ENCODE results near the gene FEM1B.

FEM1B gene

GRCh38 chr15:68313501-68314410 is 36.2 kb downstream of the FEM1B start:
- no peak overlapping the region for H3K27ac ChIP-seq (ENCODE audit: low read length)
- no peak overlapping the region for H3K9ac ChIP-seq (ENCODE audit: low read length)
- H3K27me3 ChIP-seq (ENCODE audit: control insufficient read depth, insufficient read depth, low read length), result no peaks in the 10 kb centered on the region
- no peaks in the 10 kb centered on the region for H3K36me3 ChIP-seq (ENCODE audit: control insufficient read depth, low read depth, low read length)
- H3K4me1 ChIP-seq (ENCODE audit: control insufficient read depth, low read depth, low read length), result peaks cover 13% of the 10 kb centered on the region
- no peak overlapping the region for H3K4me3 ChIP-seq (ENCODE audit: low read length)
- H3K9me3 ChIP-seq (ENCODE audit: control insufficient read depth, low read depth, low read length), result no peaks in the 10 kb centered on the region

GRCh38 chr15:68314563-68314962 is 37.0 kb downstream of the FEM1B start:
- Histone ChIP-seq H3K27me3 (ENCODE audit: control insufficient read depth, insufficient read depth, low read length) (no peaks in the 10 kb centered on the region), H3K4me3 (ENCODE audit: low read length) (no peak overlapping the region)

GRCh38 chr15:68315035-68315434 is 37.5 kb downstream of the FEM1B start:
- Histone ChIP-seq H3K4me3 (ENCODE audit: low read length) (no peak overlapping the region), H3K9me3 (ENCODE audit: control insufficient read depth, low read depth, low read length) (no peaks in the 10 kb centered on the region), H3K4me1 (ENCODE audit: control insufficient read depth, low read depth, low read length) (peaks cover 13% of the 10 kb centered on the region), H3K9ac (ENCODE audit: low read length) (no peak overlapping the region), H3K27ac (ENCODE audit: low read length) (no peak overlapping the region), H3K36me3 (ENCODE audit: control insufficient read depth, low read depth, low read length) (no peaks in the 10 kb centered on the region), H3K27me3 (ENCODE audit: control insufficient read depth, insufficient read depth, low read length) (no peaks in the 10 kb centered on the region)

More at GRCh38 chr15:68314563-68314962, 37.0 kb downstream of the FEM1B start:
- Histone ChIP-seq H3K27ac (ENCODE audit: low read length) (no peak overlapping the region), H3K9me3 (ENCODE audit: control insufficient read depth, low read depth, low read length) (no peaks in the 10 kb centered on the region), H3K9ac (ENCODE audit: low read length) (no peak overlapping the region), H3K4me1 (ENCODE audit: control insufficient read depth, low read depth, low read length) (peaks cover 13% of the 10 kb centered on the region), H3K36me3 (ENCODE audit: control insufficient read depth, low read depth, low read length) (no peaks in the 10 kb centered on the region)

- Histone ChIP-seq H3K36me3 (ENCODE audit: control insufficient read depth, low read depth, low read length) (no peaks in the 10 kb centered on the region), H3K4me3 (ENCODE audit: low read length) (no peak overlapping the region), H3K27ac (ENCODE audit: low read length) (no peak overlapping the region), H3K27me3 (ENCODE audit: control insufficient read depth, insufficient read depth, low read length) (no peaks in the 10 kb centered on the region), H3K9ac (ENCODE audit: low read length) (no peak overlapping the region), H3K4me1 (ENCODE audit: control insufficient read depth, low read depth, low read length) (peaks cover 13% of the 10 kb centered on the region), H3K9me3 (ENCODE audit: control insufficient read depth, low read depth, low read length) (no peaks in the 10 kb centered on the region)
Observed at GRCh38 chr15:68315495-68316031, 38.0 kb downstream of the FEM1B start.

GRCh38 chr15:68316061-68316804 is 38.7 kb downstream of the FEM1B start:
- H3K4me1 ChIP-seq (ENCODE audit: control insufficient read depth, low read depth, low read length), result peaks cover 13% of the 10 kb centered on the region
- no peak overlapping the region for H3K4me3 ChIP-seq (ENCODE audit: low read length)
- H3K9me3 ChIP-seq (ENCODE audit: control insufficient read depth, low read depth, low read length), result no peaks in the 10 kb centered on the region
- no peak overlapping the region for H3K9ac ChIP-seq (ENCODE audit: low read length)
- H3K27ac ChIP-seq (ENCODE audit: low read length), result no peak overlapping the region
- H3K36me3 ChIP-seq (ENCODE audit: control insufficient read depth, low read depth, low read length), result no peaks in the 10 kb centered on the region
- no peaks in the 10 kb centered on the region for H3K27me3 ChIP-seq (ENCODE audit: control insufficient read depth, insufficient read depth, low read length)

- H3K4me1 ChIP-seq (ENCODE audit: control insufficient read depth, low read depth, low read length), result peaks cover 13% of the 10 kb centered on the region
- H3K4me3 ChIP-seq (ENCODE audit: low read length), result no peak overlapping the region
- H3K9me3 ChIP-seq (ENCODE audit: control insufficient read depth, low read depth, low read length), result no peaks in the 10 kb centered on the region
- H3K36me3 ChIP-seq (ENCODE audit: control insufficient read depth, low read depth, low read length), result no peaks in the 10 kb centered on the region
- no peak overlapping the region for H3K27ac ChIP-seq (ENCODE audit: low read length)
- H3K27me3 ChIP-seq (ENCODE audit: control insufficient read depth, insufficient read depth, low read length), result no peaks in the 10 kb centered on the region
- no peak overlapping the region for H3K9ac ChIP-seq (ENCODE audit: low read length)
Observed at GRCh38 chr15:68317281-68318007, 39.9 kb downstream of the FEM1B start.

- Histone ChIP-seq H3K4me1 (ENCODE audit: control insufficient read depth, low read depth, low read length) (peaks cover 13% of the 10 kb centered on the region), H3K9ac (ENCODE audit: low read length) (no peak overlapping the region), H3K36me3 (ENCODE audit: control insufficient read depth, low read depth, low read length) (no peaks in the 10 kb centered on the region), H3K9me3 (ENCODE audit: control insufficient read depth, low read depth, low read length) (no peaks in the 10 kb centered on the region), H3K4me3 (ENCODE audit: low read length) (no peak overlapping the region), H3K27me3 (ENCODE audit: control insufficient read depth, insufficient read depth, low read length) (no peaks in the 10 kb centered on the region), H3K27ac (ENCODE audit: low read length) (no peak overlapping the region)
Observed at GRCh38 chr15:68318008-68318835, 40.7 kb downstream of the FEM1B start.

- no peak overlapping the region for H3K9ac ChIP-seq (ENCODE audit: low read length)
- no peak overlapping the region for H3K27ac ChIP-seq (ENCODE audit: low read length)
- H3K4me3 ChIP-seq (ENCODE audit: low read length), result no peak overlapping the region
- H3K36me3 ChIP-seq (ENCODE audit: control insufficient read depth, low read depth, low read length), result no peaks in the 10 kb centered on the region
- H3K9me3 ChIP-seq (ENCODE audit: control insufficient read depth, low read depth, low read length), result no peaks in the 10 kb centered on the region
- H3K27me3 ChIP-seq (ENCODE audit: control insufficient read depth, insufficient read depth, low read length), result no peaks in the 10 kb centered on the region
- H3K4me1 ChIP-seq (ENCODE audit: control insufficient read depth, low read depth, low read length), result peaks cover 13% of the 10 kb centered on the region
Observed at GRCh38 chr15:68318931-68319909, 41.7 kb downstream of the FEM1B start.

GRCh38 chr15:68319997-68320396 is 42.5 kb downstream of the FEM1B start:
- no peak overlapping the region for H3K27ac ChIP-seq (ENCODE audit: low read length)
- H3K4me3 ChIP-seq (ENCODE audit: low read length), result no peak overlapping the region
- H3K27me3 ChIP-seq (ENCODE audit: control insufficient read depth, insufficient read depth, low read length), result no peaks in the 10 kb centered on the region
- H3K4me1 ChIP-seq (ENCODE audit: control insufficient read depth, low read depth, low read length), result peaks cover 13% of the 10 kb centered on the region
- no peak overlapping the region for H3K9ac ChIP-seq (ENCODE audit: low read length)
- H3K36me3 ChIP-seq (ENCODE audit: control insufficient read depth, low read depth, low read length), result no peaks in the 10 kb centered on the region
- no peaks in the 10 kb centered on the region for H3K9me3 ChIP-seq (ENCODE audit: control insufficient read depth, low read depth, low read length)

- Histone ChIP-seq H3K27ac (ENCODE audit: low read length) (no peak overlapping the region), H3K4me3 (ENCODE audit: low read length) (no peak overlapping the region), H3K9ac (ENCODE audit: low read length) (no peak overlapping the region), H3K36me3 (ENCODE audit: control insufficient read depth, low read depth, low read length) (no peaks in the 10 kb centered on the region), H3K9me3 (ENCODE audit: control insufficient read depth, low read depth, low read length) (no peaks in the 10 kb centered on the region), H3K27me3 (ENCODE audit: control insufficient read depth, insufficient read depth, low read length) (no peaks in the 10 kb centered on the region), H3K4me1 (ENCODE audit: control insufficient read depth, low read depth, low read length) (peaks cover 2% of the 10 kb centered on the region)
Observed at GRCh38 chr15:68321229-68321628, 43.7 kb downstream of the FEM1B start.
